PC-9 (cell line): ENCODE results near the gene CRB2. TPM values are rescaled to one million over a fixed set of nuclear protein-coding genes. Genes with fewer than 3 reads are reported as not detected.

Experiments
- BruUV-seq: library from RNA; stranded (reverse); fragments of 400-500 nt; replicated peaks from 2 replicates; lab custom pipeline; 2021; lab: Mats Ljungman, UMichigan
- CTCF ChIA-PET: fragments of 300-600 bp; sonication (Branson Sonifier 250); formaldehyde crosslinking; loops from one replicate; lab custom pipeline; 2022; ENCODE audit warnings: antibody characterized with exemption; lab: Charles Lee
- POLR2A ChIA-PET: fragments of 300-600 bp; sonication (Branson Sonifier 250); formaldehyde crosslinking; loops from one replicate; lab custom pipeline; 2022; ENCODE audit warnings: antibody characterized with exemption; ENCODE audit not compliant: unreplicated experiment; lab: Charles Lee
- DNase-seq, 2 experiments: peaks; one replicate each; pipeline versions ENCODE4 v3.0.0 to v3.0.0-alpha.2; 2015 to 2022; ENCODE audit warnings: mixed read lengths in 1 of 2
- H2AFZ ChIP-seq: fragments of 200-600 bp; sonication (generic); 2 replicates; pipeline ENCODE4 v1.8.1; 2017; ENCODE audit warnings: antibody characterized with exemption
- H3F3A ChIP-seq: fragments of 200-600 bp; sonication (generic); 2 replicates; pipeline ENCODE4 v1.8.1; 2017; ENCODE audit warnings: antibody characterized with exemption, mild to moderate bottlenecking, low read depth; ENCODE audit not compliant: insufficient read depth
- H3K27ac ChIP-seq: fragments of 200-600 bp; sonication (generic); 2 replicates; pipeline ENCODE4 v1.6.1; 2016; ENCODE audit warnings: mixed run types
- H3K27me3 ChIP-seq: fragments of 200-600 bp; sonication (generic); 2 replicates; pipeline ENCODE4 v1.6.1; 2016; ENCODE audit warnings: low read depth, mixed run types; ENCODE audit not compliant: insufficient read depth
- H3K36me3 ChIP-seq: fragments of 200-600 bp; sonication (generic); 2 replicates; pipeline ENCODE4 v1.6.1; 2016; ENCODE audit warnings: low read depth, mixed run types
- H3K4me1 ChIP-seq: fragments of 200-600 bp; sonication (generic); replicated peaks from 2 replicates; pipeline ENCODE4 v1.6.1; 2016; ENCODE audit warnings: mixed run types; ENCODE audit not compliant: insufficient read depth
- H3K4me2 ChIP-seq: fragments of 200-600 bp; sonication (generic); 2 replicates; pipeline ENCODE4 v1.6.1; 2017; ENCODE audit warnings: mixed run types
- H3K4me3 ChIP-seq: fragments of 200-600 bp; sonication (generic); 2 replicates; pipeline ENCODE4 v1.6.1; 2016; ENCODE audit warnings: mixed run types
- H3K79me2 ChIP-seq: fragments of 200-600 bp; sonication (generic); 2 replicates; pipeline ENCODE4 v1.6.1; 2017; ENCODE audit warnings: low read depth, mixed run types
- H3K9me2 ChIP-seq: fragments of 200-600 bp; sonication (generic); 2 replicates; pipeline ENCODE4 v1.8.1; 2017; ENCODE audit warnings: mild to moderate bottlenecking; ENCODE audit not compliant: insufficient read depth
- H3K9me3 ChIP-seq: fragments of 200-600 bp; sonication (generic); 2 replicates; pipeline ENCODE4 v1.8.1; 2016; ENCODE audit warnings: low read depth; ENCODE audit not compliant: insufficient read depth
- H4K20me1 ChIP-seq: fragments of 200-600 bp; sonication (generic); 2 replicates; pipeline ENCODE4 v1.8.1; 2017; ENCODE audit not compliant: insufficient read depth
- EZH2 ChIP-seq: fragments of 200-600 bp; sonication (generic); IDR thresholded peaks from 2 replicates; pipeline ENCODE4 v1.8.0; 2017; ENCODE audit warnings: antibody characterized with exemption, low read depth
- intact Hi-C: fragments of 100-400 bp; cut with micrococcal nuclease; formaldehyde crosslinking; loops from one replicate; pipeline ENCODE4 v1.10.0; 2022; ENCODE audit not compliant: unreplicated experiment
- total RNA-seq: library from RNA; stranded (reverse); gene quantifications from 2 replicates; pipeline ENCODE4 v1.2.3, GENCODE V29; 2021
- TF ChIP-seq, protein P1 (sequence below): fragments of 200-600 bp; sonication (generic); conservative IDR thresholded peaks from 2 replicates; pipeline ENCODE4 v1.6.1; 2017; ENCODE audit warnings: mixed run types, antibody characterized with exemption, mild to moderate bottlenecking, moderate library complexity

Gene CRB2
- total RNA-seq, 1 experiment from 2014 or later: not detected

DNA sequence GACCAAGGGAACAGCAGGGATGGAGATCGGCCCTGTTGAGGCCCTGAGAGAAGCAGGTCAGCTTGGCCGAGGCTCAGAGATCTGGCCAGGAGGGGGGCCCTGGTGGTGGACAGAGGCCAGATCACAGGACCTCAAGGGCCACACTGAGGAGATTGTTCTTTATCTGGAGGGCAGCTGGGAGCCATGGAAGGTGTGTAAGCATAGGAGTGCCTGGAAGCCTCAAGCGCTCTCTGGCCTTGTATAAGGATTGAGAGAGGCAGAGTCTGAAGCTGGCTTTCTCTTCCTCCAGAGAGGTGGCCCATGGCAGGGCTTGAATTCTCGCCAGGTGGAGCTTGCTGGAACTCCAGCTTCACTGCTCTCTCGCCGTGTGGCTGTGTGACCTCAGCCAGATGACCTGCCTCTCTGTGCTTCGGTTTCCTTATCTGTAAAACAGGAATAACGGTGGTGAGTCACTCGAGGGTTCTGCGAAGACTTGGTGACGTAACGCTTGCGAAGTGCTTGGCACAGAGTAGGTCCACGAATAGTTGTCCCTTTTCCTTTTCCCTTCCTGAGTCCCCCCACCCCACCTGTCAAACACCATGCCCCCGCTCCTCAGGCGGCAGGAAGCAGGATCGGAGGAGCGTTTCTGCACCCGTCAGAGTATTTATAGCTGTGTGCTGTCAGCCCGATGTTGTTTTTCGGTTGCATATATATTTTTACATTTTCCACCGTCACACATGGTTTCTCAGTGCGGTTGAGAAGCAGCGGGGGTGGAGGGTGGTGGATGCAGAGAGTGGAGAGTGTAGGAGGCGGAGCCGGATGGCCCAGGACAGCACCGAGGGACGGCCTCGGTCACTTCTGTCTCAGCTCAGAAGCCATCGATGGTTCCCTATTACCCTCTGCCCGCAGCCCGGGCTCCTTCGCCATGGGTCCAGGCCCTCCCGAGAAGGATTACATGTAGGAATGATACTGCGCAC lies 17.0 kb upstream of the CRB2 start:
- no TSS peak for BruUV-seq
- POLR2A ChIA-PET: interaction anchor here (0.7 kb wide), 1 partner anchor 490 kb away, joined by 3 read pairs; no protein-coding TSS in a partner anchor
- H3K9me3 ChIP-seq: no peaks in the 10 kb centered on the region
- H3K4me1 ChIP-seq: 0 out of 2 replicates have a peak, but pooled peaks cover 5% of the 10 kb centered on the region
- no peaks in the 10 kb centered on the region for H3K79me2 ChIP-seq
- H3F3A ChIP-seq: no peaks in the 10 kb centered on the region
- H3K27ac ChIP-seq: no peak overlapping the region
- no peak for DNase-seq
- no peak for TF ChIP-seq EZH2
- TF ChIP-seq, protein P1, sequence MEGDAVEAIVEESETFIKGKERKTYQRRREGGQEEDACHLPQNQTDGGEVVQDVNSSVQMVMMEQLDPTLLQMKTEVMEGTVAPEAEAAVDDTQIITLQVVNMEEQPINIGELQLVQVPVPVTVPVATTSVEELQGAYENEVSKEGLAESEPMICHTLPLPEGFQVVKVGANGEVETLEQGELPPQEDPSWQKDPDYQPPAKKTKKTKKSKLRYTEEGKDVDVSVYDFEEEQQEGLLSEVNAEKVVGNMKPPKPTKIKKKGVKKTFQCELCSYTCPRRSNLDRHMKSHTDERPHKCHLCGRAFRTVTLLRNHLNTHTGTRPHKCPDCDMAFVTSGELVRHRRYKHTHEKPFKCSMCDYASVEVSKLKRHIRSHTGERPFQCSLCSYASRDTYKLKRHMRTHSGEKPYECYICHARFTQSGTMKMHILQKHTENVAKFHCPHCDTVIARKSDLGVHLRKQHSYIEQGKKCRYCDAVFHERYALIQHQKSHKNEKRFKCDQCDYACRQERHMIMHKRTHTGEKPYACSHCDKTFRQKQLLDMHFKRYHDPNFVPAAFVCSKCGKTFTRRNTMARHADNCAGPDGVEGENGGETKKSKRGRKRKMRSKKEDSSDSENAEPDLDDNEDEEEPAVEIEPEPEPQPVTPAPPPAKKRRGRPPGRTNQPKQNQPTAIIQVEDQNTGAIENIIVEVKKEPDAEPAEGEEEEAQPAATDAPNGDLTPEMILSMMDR: no peak
- CTCF ChIA-PET: interaction anchor here (0.6 kb wide), 1 partner anchor 213 kb away, joined by 7 read pairs; no protein-coding TSS in a partner anchor
- H3K4me2 ChIP-seq: no peak overlapping the region
- H3K27me3 ChIP-seq: no peaks in the 10 kb centered on the region
- H3K4me3 ChIP-seq: no peak overlapping the region
- no peak overlapping the region for H2AFZ ChIP-seq
- intact Hi-C loops: no loop called here
- H4K20me1 ChIP-seq: no peaks in the 10 kb centered on the region
- H3K9me2 ChIP-seq: no peaks in the 10 kb centered on the region
- H3K36me3 ChIP-seq: no peaks in the 10 kb centered on the region

DNA sequence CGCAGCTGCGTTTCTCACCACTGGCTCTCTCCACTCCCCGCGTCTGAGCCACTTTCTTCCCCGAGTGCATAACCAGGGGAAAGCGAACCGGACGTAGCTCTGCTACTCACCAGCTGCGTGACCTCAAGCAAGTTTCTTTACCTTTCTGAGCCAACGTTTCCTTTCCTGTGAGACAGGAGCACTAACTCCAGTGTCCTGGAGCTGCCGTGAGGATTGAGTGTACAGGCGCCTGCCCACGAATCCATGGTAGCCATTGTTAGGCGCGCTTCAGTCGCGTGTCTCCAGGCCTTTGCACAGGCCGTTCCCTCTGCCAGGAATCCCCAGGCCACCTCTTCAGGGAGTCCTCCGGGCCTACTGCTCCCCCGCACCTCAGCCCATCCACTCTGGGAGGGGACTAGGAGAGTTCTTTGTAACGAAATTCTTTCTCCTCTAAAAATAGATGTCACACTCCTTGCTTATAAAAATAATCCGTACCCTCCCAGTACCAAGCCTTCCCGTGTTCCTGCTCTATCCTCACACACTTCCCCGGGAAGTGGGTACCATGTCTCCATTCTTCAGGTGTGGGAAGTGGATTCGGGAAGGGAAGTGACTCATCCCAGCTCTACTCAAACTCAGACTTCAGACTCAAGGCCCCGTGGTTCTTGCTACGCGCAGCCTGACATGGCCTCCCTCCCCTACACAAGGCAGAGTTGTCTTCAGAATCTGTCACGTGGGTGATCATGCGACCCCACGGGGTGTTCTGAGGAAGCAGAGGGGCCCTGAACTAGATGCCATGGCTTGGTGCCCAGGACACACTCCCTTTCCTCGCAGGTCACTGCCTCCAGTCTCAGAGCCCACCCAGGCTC lies 16.1 kb upstream of the CRB2 start:
- Histone ChIP-seq H3K36me3 (no peaks in the 10 kb centered on the region), H3K9me3 (no peaks in the 10 kb centered on the region), H3K4me3 (no peak overlapping the region), H3K4me1 (0 out of 2 replicates have a peak, but pooled peaks cover 5% of the 10 kb centered on the region), H3F3A (no peaks in the 10 kb centered on the region), H4K20me1 (no peaks in the 10 kb centered on the region), H3K27ac (no peak overlapping the region), H3K4me2 (no peak overlapping the region), H3K9me2 (no peaks in the 10 kb centered on the region), H2AFZ (no peak overlapping the region), H3K79me2 (no peaks in the 10 kb centered on the region), H3K27me3 (no peaks in the 10 kb centered on the region)
- CTCF ChIA-PET: interaction anchor here (0.6 kb wide), 1 partner anchor 214 kb away, joined by 7 read pairs; no protein-coding TSS in a partner anchor
- TF ChIP-seq, protein P1: no peak
- TF ChIP-seq EZH2: no peak
- POLR2A ChIA-PET: no interaction called here
- no peak for DNase-seq
- BruUV-seq: no TSS peak
- intact Hi-C loops: no loop called here

GRCh38 chr9:123341816-123342215 lies 14.2 kb upstream of the CRB2 start:
- Histone ChIP-seq H3K36me3 (no peaks in the 10 kb centered on the region), H4K20me1 (no peaks in the 10 kb centered on the region), H3K27ac (no peak overlapping the region), H2AFZ (no peak overlapping the region), H3F3A (no peaks in the 10 kb centered on the region), H3K27me3 (no peaks in the 10 kb centered on the region), H3K4me1 (no peaks in the 10 kb centered on the region), H3K9me2 (no peaks in the 10 kb centered on the region), H3K4me3 (no peak overlapping the region), H3K9me3 (no peaks in the 10 kb centered on the region), H3K4me2 (no peak overlapping the region), H3K79me2 (no peaks in the 10 kb centered on the region)
- DNase-seq: no peak
- POLR2A ChIA-PET: no interaction called here
- TF ChIP-seq, protein P1: no peak
- no peak for TF ChIP-seq EZH2
- CTCF ChIA-PET: no interaction called here
- BruUV-seq: no TSS peak
- intact Hi-C loops: no loop called here
